NCI-H1436 treated with DMSO at 0.1 percent for 48 hours (cell line): ENCODE results near the gene MNAT1.
"Not testable (repeated sequence)": the region's sequence is repeated elsewhere in the genome, so short reads cannot be mapped to it uniquely, and the experiment has no call there.

Experiments
- DNase-seq: peaks from one replicate; lab custom pipeline; 2025; lab: John Stamatoyannopoulos, UW

MNAT1 gene

DNA sequence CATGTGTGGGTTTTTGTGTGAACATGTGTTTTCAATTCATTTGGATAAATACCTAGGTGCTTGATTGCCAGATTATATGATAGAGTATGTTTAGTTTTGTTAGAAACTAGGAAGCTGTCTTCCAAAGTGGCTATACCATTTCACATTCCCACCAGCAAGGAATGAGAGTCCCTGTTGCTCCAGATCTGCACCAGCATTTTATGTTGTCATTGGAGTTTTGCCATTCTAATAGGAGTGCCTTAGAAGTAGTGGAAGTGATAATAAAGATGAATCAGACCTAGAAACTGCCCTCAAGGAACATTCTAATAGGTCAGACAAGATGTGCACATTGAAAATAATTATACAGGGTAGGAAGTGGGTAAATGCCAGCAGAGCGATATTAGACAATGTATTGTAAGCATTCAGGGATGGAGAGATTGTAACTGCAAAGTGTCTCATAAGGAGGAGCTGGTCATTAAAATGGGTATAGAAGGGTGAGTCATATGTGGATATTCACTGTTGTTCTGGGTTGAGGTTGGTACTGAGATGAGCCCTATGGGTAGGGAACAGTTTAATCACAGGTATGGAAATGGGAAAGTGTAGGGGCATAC, 71.4 kb downstream of the MNAT1 start:
- DNase-seq: no peak

DNA sequence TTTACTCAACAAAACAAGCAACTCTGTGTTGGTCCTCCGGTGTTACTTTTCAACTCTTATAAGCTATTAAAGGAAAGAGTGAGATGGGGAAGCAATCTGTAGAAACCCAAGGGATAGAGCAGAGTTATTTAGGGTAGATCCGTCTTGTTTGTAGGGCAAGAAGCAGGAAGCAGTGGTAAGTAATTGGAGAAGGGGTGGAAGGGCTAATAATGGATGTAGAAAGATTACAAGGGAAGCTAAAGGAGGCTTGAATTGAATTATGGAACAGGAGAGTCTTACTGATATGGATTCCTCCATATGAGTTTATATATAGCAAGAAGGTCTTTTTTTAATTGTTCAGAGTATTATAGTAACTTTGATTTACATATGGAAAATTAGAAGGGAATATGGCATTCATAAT, 72.7 kb downstream of the MNAT1 start:
- DNase-seq: no peak

DNA sequence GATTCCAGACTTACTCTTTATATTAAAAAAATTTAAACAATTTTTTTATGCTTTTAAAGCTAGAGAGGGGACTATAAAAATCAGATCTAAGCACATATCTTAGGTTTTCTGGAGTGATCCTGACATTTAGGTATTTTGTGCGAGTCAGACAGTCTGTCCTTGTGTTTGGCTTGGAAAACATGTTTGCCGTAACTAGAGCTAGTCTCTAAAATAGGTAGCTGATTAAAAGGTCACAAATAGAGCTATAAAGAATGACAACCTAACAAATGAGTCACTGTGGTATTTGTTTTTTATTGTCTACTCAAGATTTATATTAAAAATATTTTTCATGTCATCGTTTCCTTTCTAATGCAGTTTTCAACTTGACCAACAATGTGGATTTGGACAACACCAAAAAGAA, 73.4 kb downstream of the MNAT1 start:
- DNase-seq: no peak

DNA sequence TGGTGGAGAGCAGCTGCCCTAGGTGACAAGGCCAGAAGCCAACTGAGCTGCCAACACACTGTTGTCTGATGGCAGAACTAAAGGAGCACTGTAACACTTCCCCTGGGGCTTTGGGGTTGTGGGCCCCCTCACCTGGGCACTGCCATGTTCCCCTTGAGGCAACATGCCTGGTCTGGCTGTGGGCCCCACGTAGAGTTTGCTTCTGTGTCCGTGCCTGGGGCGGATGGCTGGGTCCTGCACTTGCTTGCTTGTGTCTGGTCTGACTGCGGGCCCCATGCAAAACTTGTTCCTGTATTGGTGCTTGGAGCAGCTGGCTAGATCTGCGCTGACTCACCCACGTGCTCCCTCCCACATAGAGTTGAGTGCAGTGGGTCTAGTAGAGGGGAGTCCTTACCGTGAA, 78.4 kb downstream of the MNAT1 start:
- no peak for DNase-seq

DNA sequence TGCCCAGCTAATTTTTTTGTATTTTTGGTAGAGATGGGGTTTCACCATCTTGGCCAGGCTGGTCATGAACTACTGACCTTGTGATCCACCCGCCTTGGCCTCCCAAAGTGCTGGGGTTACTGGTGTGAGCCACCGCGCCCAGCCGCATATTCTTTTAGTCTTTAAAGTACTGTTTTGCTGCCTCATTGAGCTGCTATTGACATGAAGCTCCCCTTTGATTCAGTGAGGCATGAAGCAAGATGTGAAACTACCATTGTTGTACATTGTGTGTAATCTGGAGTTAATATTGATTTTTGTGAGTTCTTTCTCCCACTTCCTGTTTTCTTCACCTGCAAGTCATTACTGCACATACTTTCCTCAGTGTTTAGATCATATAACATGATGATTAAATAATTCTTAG, 80.8 kb downstream of the MNAT1 start:
- DNase-seq: no peak

DNA sequence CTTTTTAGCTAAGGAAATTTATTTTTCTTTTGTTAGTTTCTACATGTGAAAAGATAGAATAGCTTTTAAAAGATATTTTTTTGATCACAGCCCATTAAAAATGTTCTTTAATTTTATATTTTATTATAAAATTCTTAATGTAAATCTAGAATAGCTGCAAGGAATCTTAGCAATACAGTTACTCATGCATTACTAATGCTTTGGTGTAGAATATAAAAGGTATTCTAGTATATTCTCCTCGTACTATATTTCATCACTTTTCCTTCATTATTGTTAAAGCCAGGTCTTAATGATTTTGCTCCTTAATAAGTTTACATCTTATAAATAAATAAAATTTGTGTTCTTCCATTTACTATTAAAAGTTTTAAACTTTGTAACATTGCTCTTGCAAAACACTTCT, 82.6 kb downstream of the MNAT1 start:
- no peak for DNase-seq

DNA sequence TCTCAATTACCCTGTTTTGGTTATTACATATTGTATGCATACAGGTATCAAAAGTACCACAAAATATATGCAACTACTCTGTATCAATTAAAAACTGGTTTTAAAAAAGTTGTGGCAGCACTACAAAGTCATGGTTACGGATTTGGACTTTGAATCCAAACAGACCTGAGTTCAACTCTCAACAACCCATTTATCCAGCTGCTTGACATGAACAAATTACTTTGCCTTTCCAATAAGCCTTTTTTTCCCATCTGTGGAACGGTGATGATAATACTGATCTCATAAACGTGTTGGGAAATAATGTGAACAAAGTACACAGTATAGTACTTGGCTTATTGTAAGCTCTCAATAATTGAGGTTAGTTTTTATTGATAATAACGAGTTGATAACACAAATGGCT, 85.0 kb downstream of the MNAT1 start:
- no peak for DNase-seq

DNA sequence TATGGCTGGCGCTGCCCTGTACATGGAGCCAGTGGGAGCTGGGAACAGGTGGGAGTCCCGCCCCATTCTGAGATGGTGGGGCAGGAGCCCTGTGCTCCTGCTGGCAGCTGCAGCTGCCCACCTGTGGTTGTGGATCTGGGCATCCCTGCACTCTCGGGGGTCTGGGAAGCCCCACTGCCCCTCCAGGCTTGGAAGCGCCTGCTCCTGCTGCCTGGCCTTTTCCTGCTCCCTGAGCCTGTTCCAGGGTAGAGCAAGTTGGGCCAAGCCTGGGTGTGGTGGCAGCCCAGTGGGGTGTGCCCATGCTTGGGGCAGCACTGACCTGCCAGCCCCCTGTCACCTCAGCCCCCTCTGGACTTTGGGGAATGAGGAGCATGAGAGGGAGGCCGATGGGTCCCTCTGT, 104.0 kb downstream of the MNAT1 start:
- DNase-seq: no peak

DNA sequence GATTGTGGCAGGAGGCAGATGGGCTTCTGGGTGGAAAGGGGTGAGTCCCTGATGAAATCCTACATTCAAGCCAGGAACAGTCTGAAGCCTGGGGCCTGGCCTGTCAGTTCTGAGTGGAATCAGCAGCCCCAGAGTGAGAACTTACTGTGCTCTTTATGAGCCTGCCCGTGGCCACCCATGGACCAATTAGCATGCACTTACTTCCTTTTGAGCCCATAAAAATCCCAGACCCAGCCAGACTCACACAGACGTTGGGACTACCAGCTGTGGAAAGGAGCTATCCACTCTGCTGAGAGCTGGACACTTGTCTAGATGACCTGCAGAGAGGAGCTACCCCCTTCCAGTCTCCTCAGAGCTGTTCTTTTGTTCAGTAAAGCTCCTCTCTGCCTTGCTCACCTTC, 104.5 kb downstream of the MNAT1 start:
- no peak for DNase-seq

DNA sequence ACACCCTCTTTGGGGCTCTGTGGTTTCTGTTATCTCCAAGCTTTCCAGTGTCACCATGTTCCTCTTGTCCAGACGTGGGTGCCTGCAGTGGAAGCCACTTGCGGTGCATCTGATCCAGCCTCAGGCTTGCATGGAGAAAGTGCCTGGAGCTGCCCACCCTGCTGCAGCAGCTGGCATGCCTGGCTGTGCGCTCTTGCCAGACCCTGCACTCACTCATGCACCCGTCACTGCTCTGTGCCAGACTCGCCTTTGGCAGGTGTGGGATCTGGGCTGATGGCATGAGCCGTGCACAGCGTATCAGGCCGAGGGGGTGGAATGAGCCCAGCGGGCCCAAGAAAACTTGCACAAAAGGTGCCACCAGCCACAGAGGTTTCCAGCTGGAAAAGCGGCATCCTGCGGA, 105.1 kb downstream of the MNAT1 start:
- no peak for DNase-seq

DNA sequence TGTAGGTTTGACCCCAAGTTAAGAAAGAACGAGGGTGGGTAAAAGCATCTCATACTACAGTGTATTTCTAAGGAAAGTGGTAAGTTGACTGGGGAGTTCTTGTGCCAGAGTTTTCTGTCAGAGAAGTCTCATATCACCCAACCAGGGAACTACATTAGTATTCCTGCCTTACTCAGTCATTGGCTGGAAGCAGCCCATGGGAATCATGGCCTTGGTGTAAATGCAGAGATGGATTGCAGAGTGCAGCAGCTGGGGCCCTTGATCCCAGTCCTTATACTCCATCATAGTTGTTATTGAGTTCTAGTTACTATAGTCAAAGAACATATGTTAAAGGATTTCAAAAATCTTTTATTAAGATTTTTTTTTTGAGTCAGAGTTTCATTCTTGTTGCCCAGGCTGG, 105.8 kb downstream of the MNAT1 start:
- no peak for DNase-seq

DNA sequence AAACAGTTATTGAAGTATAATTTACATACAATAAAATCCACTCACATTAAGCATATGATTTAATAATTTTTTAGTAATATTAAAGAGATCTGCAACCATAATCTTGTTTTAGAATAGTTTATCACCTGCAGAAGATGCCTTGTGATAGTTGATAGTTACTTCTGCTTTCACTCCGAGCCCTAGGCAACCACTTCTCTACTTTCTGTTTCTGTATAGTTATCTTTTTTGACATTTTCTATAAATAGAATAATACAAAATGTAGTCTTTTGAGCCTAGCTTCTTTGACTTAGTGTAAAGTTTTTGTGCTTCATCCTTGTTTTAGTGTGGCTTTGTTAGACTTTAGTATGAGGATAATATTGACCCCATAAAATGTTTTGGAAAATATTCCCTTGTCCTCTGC, 111.0 kb downstream of the MNAT1 start:
- no peak for DNase-seq

DNA sequence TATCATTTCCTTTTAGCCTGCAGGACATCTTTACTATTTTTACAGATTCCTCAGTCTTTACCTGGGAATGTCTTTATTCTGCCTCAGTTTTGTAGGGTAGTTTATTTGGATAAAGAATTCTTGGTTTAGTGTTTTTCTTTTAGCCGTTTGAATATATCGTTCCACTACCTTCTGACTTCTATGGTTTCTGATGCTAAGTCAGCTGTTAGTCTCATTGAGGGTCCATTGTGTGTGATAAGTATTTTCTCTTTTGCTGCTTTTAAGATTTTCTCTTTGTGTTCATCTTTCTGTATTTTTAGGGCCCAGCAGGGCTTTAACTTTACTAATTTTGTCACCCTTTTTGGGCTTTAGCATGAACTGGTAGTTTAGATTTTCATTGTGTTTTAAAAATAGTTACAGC, 113.5 kb downstream of the MNAT1 start:
- no peak for DNase-seq

DNA sequence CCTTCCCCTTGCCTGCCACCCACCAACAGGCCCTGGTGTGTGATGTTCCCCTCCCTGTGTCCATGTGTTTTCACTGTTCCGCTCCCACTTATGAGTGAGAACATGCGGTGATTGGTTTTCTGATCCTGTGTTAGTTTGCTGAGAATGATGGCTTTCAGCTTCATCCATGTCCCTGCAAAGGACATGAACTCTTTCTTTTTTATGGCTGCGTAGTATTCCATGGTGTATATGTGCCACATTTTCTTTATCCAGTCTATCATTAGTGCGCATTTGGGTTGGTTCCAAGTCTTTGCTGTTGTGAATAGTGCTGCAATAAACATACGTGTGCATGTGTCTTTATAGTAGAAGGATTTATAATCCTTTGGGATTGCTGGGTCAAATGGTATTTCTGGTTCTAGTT, 117.1 kb downstream of the MNAT1 start:
- DNase-seq: not testable (repeated sequence)

DNA sequence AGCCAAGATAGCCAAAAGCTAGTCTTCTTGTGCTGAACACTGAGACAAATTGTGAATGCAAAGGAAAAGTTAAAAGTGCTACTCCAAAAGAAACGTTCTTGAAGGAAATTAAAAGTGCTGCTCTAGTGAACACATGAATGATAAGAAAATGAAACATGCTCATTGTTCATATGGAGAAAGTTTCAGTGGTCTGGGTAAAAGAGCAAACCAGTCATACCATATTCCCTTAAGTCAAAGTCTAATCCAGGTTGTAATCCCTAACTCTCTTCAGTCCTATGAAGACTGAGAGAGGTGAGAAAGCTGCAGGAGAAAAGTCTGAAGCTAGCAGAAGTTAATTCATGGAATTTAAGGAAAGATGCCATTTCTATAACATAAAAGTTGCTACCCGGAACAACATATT, 121.5 kb downstream of the MNAT1 start:
- DNase-seq: no peak

DNA sequence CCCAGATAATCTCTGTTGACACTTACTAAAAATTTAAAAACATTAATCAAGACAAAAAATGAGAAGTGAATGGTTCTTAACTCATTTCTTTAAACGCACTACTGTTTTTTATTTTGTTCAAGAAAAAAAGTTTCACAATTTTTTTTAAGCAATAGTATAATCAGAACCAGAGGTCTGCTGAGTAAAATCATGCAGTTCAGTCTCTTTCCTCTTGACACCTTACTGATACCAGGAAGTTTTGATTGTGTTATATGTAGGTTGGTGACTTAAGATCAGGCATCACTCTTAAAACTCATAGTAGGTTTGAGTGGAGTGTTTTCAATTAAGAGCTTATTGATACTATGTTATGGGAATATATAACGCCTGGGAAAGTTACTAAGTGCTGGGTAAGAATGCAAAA, 125.0 kb downstream of the MNAT1 start:
- no peak for DNase-seq

DNA sequence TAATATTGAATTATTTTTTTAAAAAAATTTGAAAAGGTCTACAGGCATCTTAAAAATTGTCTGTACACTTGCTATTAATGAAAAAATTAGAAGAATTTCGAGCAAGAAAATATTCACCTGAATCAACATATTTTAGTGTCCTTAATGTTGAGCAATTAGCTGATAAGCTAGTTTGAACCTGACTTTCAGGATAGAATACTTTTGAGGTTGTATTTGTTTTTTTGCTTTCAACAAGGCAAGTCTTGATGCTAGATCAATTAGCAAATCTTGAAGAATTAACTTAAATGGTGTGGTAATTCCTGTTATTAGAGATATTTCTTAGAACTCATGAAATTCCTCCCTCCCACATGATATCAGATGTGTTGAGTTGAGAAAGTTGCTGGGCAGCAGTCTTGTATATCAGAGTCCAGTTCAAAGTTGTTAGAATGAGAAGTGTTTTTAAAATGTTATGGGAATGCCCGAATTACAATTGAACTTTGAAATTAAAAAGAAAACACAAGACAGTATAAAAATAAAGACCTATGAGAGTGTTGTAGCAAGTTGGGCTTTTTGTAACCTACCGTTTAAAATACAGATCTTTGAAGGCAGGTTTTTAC, 127.1 kb downstream of the MNAT1 start:
- no peak for DNase-seq

DNA sequence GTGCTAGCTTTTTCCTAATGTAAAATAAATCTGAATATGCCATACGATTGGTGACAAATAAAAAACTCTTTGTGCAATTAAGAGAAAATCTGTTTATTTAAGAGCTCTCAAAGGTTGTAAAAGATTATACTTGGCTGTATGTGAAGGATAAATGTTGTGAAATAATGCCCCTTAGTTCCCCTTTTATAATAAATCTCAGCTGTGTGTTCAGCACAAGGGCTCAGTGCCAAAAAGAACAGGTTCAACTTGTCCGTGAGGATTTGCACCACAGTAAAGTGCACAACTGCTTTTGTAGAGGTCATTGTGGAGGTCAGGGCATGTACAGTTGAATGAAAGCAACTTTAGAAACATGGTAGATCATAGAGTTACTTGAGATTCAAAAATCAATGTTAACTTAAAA, 127.7 kb downstream of the MNAT1 start:
- DNase-seq: peak; percentile 13

DNA sequence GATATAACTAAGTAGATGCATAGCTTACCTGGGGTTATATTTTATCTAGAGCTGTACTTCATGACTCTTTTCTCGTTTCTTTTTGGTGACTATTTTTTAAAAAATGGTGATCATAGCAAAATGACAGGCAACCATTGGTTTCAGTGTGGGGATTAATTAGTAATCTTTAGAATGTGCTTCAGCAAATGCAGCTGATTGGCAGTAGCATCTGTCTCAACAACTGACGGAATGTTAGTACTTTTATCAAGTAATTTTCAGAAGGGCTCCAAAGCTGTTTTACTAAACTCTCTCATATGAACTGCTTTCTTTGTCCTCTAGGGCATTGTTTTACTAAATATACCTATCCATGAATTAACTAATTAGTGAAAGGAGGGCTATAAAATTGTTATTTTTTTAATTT, 128.7 kb downstream of the MNAT1 start:
- no peak for DNase-seq

DNA sequence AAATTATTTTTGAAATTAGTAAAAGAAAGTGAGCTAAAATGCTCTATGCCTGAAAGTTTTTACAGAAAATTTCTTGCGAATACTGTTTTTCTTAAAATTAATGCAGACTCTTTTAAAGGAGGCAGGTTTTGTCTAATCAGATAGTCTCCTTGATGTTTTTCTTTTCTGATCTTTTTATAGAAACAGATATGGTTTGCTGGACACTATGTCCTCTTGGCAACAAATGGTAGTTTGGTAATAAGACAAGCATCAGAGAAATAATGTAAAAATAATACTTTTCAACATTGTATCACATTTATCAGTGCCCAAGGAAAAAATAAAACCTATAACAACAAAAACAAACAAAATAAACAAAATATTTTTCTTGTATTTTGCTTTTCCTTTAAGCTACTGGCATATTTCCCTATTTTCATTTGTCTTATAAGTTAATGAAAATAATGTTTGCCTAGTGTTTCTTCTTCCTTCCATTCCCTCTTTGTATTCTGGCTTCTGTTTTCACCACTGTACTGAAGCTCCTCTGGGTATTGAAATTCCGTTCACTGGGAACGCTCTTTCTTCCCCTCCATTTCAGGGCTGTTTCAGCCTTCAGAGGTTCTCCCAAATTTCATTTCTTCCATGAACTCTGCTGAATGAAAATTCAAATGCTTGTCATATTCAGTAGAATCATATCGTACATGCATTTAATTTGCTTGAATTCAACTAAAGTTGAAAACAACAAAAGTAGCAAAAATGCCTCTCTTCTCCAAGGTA, 131.0 kb downstream of the MNAT1 start:
- DNase-seq: no peak

DNA sequence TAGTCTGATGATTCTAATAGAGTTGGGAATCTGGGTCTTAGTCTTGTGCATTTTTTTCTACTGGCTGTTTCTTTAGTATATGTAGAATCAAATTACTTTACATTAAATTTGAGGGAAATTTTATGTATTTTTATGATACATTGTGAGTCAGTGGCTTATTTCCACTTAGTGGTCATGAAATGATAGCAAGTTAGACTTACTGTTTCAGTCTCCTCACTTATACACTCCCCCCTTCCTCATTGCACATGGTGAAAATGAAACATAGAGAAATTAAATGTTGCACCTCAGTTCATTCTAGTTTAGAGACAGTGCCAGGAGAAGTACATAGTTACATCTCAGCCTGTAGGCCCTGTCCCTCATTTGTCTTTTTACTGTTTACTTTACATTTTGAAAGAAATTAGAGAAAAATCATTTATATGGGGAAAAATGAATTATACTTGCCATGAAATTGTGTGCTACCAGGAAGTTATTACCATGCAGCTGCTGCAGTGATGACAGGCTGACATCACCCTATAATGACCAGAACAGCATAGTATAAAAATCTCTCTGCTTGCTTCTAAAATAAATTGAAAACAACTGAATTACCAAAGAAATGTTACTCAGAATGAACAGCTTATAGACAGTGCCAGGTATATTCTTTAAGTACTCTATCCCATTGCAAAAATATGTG, 133.1 kb downstream of the MNAT1 start:
- DNase-seq: no peak

DNA sequence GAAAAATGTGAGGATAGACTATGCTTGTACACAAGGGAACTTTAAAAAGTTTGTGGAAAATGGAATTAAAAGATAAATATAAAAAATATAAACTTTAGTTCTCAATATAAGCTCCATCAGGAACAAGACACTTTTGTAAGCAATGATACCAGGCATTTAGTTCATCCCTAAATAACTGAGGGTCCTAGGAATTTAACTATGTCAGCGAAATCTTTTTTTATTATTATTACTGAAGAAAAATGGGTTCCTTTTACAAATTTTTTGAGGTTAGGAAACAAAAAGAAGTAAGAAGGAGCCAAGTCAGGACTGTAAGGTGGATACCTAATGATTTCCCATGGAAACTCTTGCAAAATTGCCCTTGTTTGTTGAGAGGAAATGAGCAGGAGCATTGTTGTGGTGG, 143.6 kb downstream of the MNAT1 start:
- DNase-seq: no peak

DNA sequence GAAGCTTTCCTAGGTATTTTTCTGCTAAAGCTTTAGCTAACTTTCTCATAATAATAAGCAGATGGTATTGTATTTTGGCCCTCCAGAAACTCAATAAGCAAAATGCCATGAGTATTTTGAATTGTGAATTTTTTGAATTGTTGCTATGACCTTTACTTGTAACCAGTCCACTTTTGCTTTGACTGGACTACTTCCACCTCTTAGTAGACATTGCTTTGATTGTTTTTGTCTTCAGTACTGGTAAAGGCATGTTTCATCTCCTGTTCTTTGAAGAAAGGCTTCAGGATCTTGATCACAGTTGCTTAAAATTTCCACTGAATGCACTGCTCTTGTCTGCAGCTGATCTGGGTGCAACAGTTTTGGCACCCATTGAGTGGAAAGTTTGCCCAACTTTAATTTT, 144.0 kb downstream of the MNAT1 start:
- DNase-seq: no peak
